CD4-positive, alpha-beta T cell (primary cell): Measurements from ENCODE around the gene TET2. TPM values are rescaled to one million over a fixed set of nuclear protein-coding genes. Genes with fewer than 3 reads are reported as not detected.
A peak's percentile ranks its signal among the peaks of the same experiment; 100 is the strongest.

Source experiments
- ATAC-seq: fragments of 200-7000 bp; cut with Tn5 transposase; one replicate; pipeline ENCODE4 v1.10.0; 2022; ENCODE audit warnings: mild to moderate bottlenecking; ENCODE audit not compliant: poor library complexity
- CTCF ChIA-PET: fragments of 350-600 bp; sonication (Branson Sonifier 250); formaldehyde crosslinking; loops from one replicate; lab custom pipeline; 2021; ENCODE audit warnings: antibody characterized with exemption, inconsistent platforms; lab: Charles Lee
- POLR2A ChIA-PET: fragments of 350-600 bp; sonication (Branson Sonifier 250); formaldehyde crosslinking; loops from one replicate; lab custom pipeline; 2021; ENCODE audit warnings: antibody characterized with exemption, inconsistent platforms; lab: Charles Lee
- DNase-seq, 14 experiments: peaks; one replicate each; pipeline ENCODE4 v3.0.0-alpha.2; 2013 to 2020; ENCODE audit warnings: mixed read lengths in 2 of 14
- H3K27ac ChIP-seq, 2 donors: one replicate each; pipeline versions ENCODE4 v1.5.1 to v1.7.0; 2013; ENCODE audit warnings: low read length in 2 of 2, low read depth in 1 of 2, mild to moderate bottlenecking in 1 of 2
- H3K27me3 ChIP-seq, 2 experiments: 1 replicate in 1 of 2; 2 replicates in 1 of 2; pipeline versions ENCODE4 v1.6.1 to v1.7.0; 2013; ENCODE audit warnings: low read length in 2 of 2, control low read depth in 1 of 2, mild to moderate bottlenecking in 1 of 2, moderate library complexity in 1 of 2; ENCODE audit not compliant: insufficient read depth in 2 of 2, control insufficient read depth in 1 of 2
- H3K36me3 ChIP-seq: one replicate; pipeline ENCODE4 v1.6.1; 2013; ENCODE audit warnings: low read length, control low read depth; ENCODE audit not compliant: insufficient read depth
- H3K4me1 ChIP-seq: one replicate; pipeline ENCODE4 v1.6.1; 2013; ENCODE audit warnings: low read length, control low read depth; ENCODE audit not compliant: insufficient read depth
- H3K4me3 ChIP-seq: one replicate; pipeline ENCODE4 v1.5.1; 2013; ENCODE audit warnings: mild to moderate bottlenecking, low read length, moderate library complexity
- H3K9me3 ChIP-seq, 2 experiments: 1 replicate in 1 of 2; 2 replicates in 1 of 2; pipeline versions ENCODE4 v1.6.1 to v1.7.0; 2013; ENCODE audit warnings: low read length in 2 of 2, mild to moderate bottlenecking in 2 of 2, control low read depth in 1 of 2, moderate library complexity in 1 of 2; ENCODE audit not compliant: control insufficient read depth in 1 of 2, insufficient read depth in 1 of 2
- H3K27ac Mint-ChIP-seq: one replicate; pipeline ENCODE4 v1.8.0; 2020; ENCODE audit warnings: mixed read lengths
- H3K27me3 Mint-ChIP-seq: one replicate; pipeline ENCODE4 v1.8.0; 2021; ENCODE audit warnings: mixed read lengths
- H3K36me3 Mint-ChIP-seq: one replicate; pipeline ENCODE4 v1.8.0; 2021; ENCODE audit warnings: low read depth, mixed read lengths
- H3K4me1 Mint-ChIP-seq: one replicate; pipeline ENCODE4 v1.8.0; 2021; ENCODE audit warnings: low read depth, mixed read lengths
- H3K4me3 Mint-ChIP-seq: one replicate; pipeline ENCODE4 v1.8.0; 2020; ENCODE audit warnings: mild to moderate bottlenecking, mixed read lengths
- H3K9me3 Mint-ChIP-seq: one replicate; pipeline ENCODE4 v1.8.0; 2020; ENCODE audit warnings: mixed read lengths
- intact Hi-C, 2 experiments: fragments of 100-400 bp; cut with DNase I in 1 of 2; cut with micrococcal nuclease in 1 of 2; formaldehyde crosslinking; loops; one replicate each; pipeline versions ENCODE4 v1.15.1 to v1.9.0; 2023 to 2025; cut with DNase I, micrococcal nuclease
- polyA plus RNA-seq, 2 donors: library from polyadenylated mRNA; unstranded; fragments of 120-200 nt; gene quantifications; one replicate each; pipeline ENCODE4 v1.2.1, GENCODE V29; 2013
- total RNA-seq, 174 experiments: library from RNA in 2 of 174; stranded (reverse) in 2 of 174; gene quantifications; one replicate each; pipeline ENCODE4 v1.2.3 and lab custom pipeline; 2021 to 2026
- TF ChIP-seq, protein P1 (sequence below): fragments of 200-600 bp; IDR thresholded peaks from one replicate; pipeline ENCODE4 v1.8.0; 2022; ENCODE audit warnings: antibody characterized with exemption, mild to moderate bottlenecking

TET2 gene
- 10 to 100 TPM; 31.0 to 32.0 TPM for total RNA-seq
- 12.6 TPM for polyA plus RNA-seq (2013, experiment 1 of 2)
- polyA plus RNA-seq (2013, experiment 2 of 2) = 12.9 TPM
- 40.9 to 181 (median 77.0) reads per million in 172 experiments for total RNA-seq (lab: John Stamatoyannopoulos, UW)

DNA sequence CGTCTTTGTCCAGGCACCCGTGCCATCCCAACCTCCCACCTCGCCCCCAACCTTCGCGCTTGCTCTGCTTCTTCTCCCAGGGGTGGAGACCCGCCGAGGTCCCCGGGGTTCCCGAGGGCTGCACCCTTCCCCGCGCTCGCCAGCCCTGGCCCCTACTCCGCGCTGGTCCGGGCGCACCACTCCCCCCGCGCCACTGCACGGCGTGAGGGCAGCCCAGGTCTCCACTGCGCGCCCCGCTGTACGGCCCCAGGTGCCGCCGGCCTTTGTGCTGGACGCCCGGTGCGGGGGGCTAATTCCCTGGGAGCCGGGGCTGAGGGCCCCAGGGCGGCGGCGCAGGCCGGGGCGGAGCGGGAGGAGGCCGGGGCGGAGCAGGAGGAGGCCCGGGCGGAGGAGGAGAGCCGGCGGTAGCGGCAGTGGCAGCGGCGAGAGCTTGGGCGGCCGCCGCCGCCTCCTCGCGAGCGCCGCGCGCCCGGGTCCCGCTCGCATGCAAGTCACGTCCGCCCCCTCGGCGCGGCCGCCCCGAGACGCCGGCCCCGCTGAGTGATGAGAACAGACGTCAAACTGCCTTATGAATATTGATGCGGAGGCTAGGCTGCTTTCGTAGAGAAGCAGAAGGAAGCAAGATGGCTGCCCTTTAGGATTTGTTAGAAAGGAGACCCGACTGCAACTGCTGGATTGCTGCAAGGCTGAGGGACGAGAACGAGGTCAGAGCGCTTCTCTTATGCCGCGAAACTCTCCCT lies at the start of gene TET2:
Gene TET2, plus strand, starts transcription at position 601 of the 740 bp plus-strand sequence. CDS start 87,067 bp downstream, outside the sequence.
- no peaks in the 10 kb centered on the region for H3K27me3 Mint-ChIP-seq
- ATAC-seq (peak; percentile 85), DNase-seq (peak; percentile 56 to 92 (median 72))
- H3K36me3 ChIP-seq = no peaks in the 10 kb centered on the region
- H3K27ac ChIP-seq = peak within 1 kb of the TSS; percentile 46 to 69
- no peaks in the 10 kb centered on the region for H3K27me3 ChIP-seq
- TF ChIP-seq, protein P1, sequence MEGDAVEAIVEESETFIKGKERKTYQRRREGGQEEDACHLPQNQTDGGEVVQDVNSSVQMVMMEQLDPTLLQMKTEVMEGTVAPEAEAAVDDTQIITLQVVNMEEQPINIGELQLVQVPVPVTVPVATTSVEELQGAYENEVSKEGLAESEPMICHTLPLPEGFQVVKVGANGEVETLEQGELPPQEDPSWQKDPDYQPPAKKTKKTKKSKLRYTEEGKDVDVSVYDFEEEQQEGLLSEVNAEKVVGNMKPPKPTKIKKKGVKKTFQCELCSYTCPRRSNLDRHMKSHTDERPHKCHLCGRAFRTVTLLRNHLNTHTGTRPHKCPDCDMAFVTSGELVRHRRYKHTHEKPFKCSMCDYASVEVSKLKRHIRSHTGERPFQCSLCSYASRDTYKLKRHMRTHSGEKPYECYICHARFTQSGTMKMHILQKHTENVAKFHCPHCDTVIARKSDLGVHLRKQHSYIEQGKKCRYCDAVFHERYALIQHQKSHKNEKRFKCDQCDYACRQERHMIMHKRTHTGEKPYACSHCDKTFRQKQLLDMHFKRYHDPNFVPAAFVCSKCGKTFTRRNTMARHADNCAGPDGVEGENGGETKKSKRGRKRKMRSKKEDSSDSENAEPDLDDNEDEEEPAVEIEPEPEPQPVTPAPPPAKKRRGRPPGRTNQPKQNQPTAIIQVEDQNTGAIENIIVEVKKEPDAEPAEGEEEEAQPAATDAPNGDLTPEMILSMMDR = no peak
- H3K4me3 ChIP-seq = peak within 1 kb of the TSS; percentile 72
- intact Hi-C loops = loop anchor here in 1 of 2 experiments (1.0 to 10.0 kb wide), 2 partner anchors 327 to 568 kb away; no protein-coding TSS in a partner anchor
- CTCF ChIA-PET = no interaction called here
- H3K27ac Mint-ChIP-seq = peak within 1 kb of the TSS; percentile 98
- no peaks in the 10 kb centered on the region for H3K9me3 Mint-ChIP-seq
- H3K4me1 Mint-ChIP-seq = peaks cover 50% of the 10 kb centered on the region
- H3K4me1 ChIP-seq = peaks cover 8% of the 10 kb centered on the region
- no peaks in the 10 kb centered on the region for H3K9me3 ChIP-seq
- H3K36me3 Mint-ChIP-seq = peaks cover 19% of the 10 kb centered on the region
- peak within 1 kb of the TSS; percentile 99 for H3K4me3 Mint-ChIP-seq
- POLR2A ChIA-PET = interaction anchor here (0.8 to 3.4 kb wide), 5 partner anchors 9 to 327 kb away, joined by 3 to 45 read pairs (median 4); partner anchors contain the start of gene PPA2

DNA sequence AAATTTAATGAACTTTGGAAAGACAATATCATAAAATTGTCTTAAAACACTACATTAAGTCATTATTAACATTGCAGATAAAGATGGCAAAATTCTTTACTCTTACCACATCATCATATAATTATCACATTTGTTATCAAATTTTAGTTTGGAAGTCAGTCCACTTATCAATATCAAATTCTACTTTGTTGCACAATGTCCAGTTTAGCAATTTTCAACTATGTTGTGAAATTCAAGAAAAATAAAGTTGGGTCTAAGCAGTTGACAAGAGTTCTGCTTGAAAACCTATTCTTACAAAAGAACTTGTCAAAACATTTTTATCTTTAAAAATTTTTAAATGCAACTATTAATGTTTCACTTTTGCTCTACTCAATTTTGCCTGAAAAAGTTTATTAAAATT lies 44.7 kb upstream of the TET2 start:
- ATAC-seq = no peak
- TF ChIP-seq, protein P1 = no peak
- Mint-ChIP-seq H3K4me3 (no peak overlapping the region), H3K9me3 (peaks cover 3% of the 10 kb centered on the region), H3K4me1 (no peaks in the 10 kb centered on the region), H3K36me3 (no peaks in the 10 kb centered on the region), H3K27ac (no peak overlapping the region), H3K27me3 (peaks cover 29% of the 10 kb centered on the region)
- H3K4me3 ChIP-seq = no peak overlapping the region
- ChIA-PET POLR2A (no interaction called here), CTCF (no interaction called here)
- H3K27ac ChIP-seq = no peak overlapping the region
- peaks cover 0 to 5% of the 10 kb centered on the region in 2 experiments for H3K9me3 ChIP-seq
- intact Hi-C loops = no loop called here
- DNase-seq = no peak
- H3K4me1 ChIP-seq = no peaks in the 10 kb centered on the region
- peaks cover 0 to 3% of the 10 kb centered on the region in 2 experiments for H3K27me3 ChIP-seq
- H3K36me3 ChIP-seq = no peaks in the 10 kb centered on the region

DNA sequence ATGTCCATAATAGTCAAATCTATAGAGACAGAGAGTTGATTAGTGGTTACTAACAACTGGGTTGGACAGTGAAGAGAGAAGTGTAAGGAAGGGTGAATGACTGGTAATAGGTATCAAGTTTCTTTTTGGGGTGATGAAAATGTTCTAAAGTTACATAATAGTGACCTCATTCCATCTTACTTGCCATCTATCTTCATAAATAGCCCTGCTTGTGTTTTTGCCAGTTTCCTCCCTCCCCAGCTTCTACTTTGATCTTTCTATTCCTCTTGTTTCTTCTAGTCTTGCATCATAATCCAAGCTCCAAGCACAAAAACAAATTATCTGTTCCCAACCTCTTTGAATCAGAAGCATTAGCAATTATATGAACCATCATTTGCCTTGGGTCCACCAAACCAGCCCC lies 40.2 kb upstream of the TET2 start:
- Mint-ChIP-seq H3K9me3 (no peaks in the 10 kb centered on the region), H3K36me3 (no peaks in the 10 kb centered on the region), H3K4me3 (no peak overlapping the region), H3K27ac (no peak overlapping the region), H3K27me3 (peaks cover 23% of the 10 kb centered on the region), H3K4me1 (no peaks in the 10 kb centered on the region)
- Histone ChIP-seq H3K36me3 (no peaks in the 10 kb centered on the region), H3K9me3 (no peaks in the 10 kb centered on the region), H3K4me3 (no peak overlapping the region), H3K27ac (no peak overlapping the region), H3K4me1 (no peaks in the 10 kb centered on the region), H3K27me3 (peaks cover 0 to 9% of the 10 kb centered on the region in 2 experiments)
- ATAC-seq (no peak), DNase-seq (no peak)
- ChIA-PET CTCF (no interaction called here), POLR2A (no interaction called here)
- TF ChIP-seq, protein P1 = no peak
- intact Hi-C loops = no loop called here
